Hematopoietic multipotent progenitor cell (in vitro differentiated cells): Measurements from ENCODE around the gene LMF1. TPM values are rescaled to one million over a fixed set of nuclear protein-coding genes. Genes with fewer than 3 reads are reported as not detected.

ENCODE experiments used
- DNase-seq, 3 donors: peaks; one replicate each; pipeline ENCODE4 v3.0.0-alpha.2; 2011 to 2015; ENCODE audit warnings: low read depth in 2 of 3, low spot score in 2 of 3
- total RNA-seq: library from RNA; depleted of rRNA; stranded (reverse); fragments of >200 nt; gene quantifications from one replicate; pipeline ENCODE4 v1.2.3, GENCODE V29; 2012

Gene LMF1
- total RNA-seq, 1 donor = 45.2 TPM

DNA sequence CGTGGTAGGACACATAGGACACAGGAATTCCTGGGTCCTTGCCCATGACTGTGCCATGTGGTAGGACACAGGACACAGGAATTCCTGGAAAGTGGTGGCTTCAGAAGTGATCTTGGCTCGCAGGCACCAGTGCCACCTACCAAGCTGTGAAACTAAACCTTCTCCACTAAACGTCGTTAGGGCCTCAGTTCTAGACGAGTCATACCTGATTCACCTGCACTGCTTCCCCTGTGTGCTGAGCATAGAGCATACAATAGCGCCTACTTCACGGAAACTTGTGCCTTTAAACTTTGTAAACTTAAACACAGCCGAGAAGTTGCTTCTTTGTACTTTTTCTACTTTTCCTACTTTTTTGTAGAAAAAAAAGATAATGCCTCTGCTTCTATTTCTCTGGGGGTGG lies 15.6 kb upstream of the LMF1 start:
- DNase-seq = no peak

GRCh38 chr16:985646-986400 lies 15.0 kb upstream of the LMF1 start:
- DNase-seq = no peak

GRCh38 chr16:984736-985636 lies 14.2 kb upstream of the LMF1 start:
- DNase-seq = no peak

- DNase-seq = no peak
These were observed 13.4 kb upstream of the LMF1 start for GRCh38 chr16:984121-984694.

DNA sequence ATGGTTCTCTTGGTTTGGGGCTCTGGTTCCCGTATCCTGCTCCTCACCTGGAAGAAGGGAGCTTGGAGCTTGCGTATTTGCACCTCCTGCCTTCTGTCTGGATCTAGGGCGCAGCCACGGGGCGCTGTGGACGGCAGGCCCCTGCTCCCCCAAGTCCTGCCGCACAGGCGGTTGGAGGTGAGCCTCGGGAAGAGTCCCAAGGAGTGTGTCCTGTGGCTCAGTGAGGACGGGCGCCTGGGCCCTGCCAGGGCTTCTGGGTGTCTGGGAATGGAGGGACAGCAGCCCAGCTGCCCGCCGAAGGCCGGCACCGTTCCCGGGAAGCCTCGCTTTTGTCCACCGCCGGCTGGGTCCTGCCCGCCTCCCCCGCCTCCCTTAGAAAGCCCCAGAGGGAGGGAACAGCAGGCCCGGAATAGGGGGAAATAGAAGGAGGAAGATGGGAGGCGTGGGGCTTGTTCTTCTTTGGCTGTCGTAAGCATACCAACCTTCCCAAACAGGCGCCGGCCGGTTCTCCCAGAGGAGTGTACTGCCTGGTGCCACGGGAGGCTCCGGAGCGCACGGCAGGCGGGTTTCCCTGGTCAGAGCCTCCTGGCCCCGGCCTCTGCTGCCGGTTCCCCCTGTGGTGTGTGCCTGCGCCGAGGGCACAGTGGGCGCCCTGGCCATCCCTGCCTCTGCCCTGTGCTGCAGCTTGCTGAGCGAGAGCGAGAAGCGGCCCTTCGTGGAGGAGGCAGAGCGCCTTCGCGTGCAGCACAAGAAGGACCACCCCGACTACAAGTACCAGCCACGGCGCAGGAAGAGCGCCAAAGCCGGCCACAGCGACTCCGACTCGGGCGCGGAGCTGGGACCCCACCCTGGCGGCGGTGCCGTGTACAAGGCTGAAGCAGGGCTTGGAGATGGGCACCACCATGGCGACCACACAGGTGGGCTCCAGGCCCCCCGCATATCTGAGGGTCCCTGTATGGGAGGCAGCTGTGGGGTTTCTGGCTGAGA lies 12.6 kb upstream of the LMF1 start:
- no peak for DNase-seq

- DNase-seq = no peak
These were observed 11.6 kb upstream of the LMF1 start for GRCh38 chr16:982145-983043.

DNA sequence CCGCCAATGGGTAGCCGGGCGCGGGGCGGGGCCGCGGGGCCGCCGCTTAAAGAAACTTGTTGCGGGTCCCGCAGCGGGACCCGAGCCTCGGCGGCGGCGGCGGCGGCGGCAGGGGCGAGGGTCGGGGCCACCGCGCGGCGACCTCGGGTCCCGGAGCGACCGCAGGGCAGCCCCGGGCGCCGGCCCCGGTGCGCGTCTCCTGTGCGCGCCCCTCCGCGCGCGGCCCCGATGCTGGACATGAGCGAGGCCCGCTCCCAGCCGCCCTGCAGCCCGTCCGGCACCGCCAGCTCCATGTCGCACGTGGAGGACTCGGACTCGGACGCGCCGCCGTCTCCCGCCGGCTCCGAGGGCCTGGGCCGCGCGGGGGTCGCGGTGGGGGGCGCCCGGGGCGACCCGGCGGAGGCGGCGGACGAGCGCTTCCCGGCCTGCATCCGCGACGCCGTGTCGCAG lies 10.9 kb upstream of the LMF1 start, which contains the start of gene SOX8:
Gene SOX8, plus strand, starts transcription at position 76 of the 450 bp plus-strand sequence. Its CDS starts 153 bp downstream, at position 229.
- DNase-seq = no peak

GRCh38 chr16:980595-980854 lies 9.7 kb upstream of the LMF1 start:
- DNase-seq = no peak

- no peak for DNase-seq
These were observed 9.2 kb upstream of the LMF1 start for GRCh38 chr16:979859-980594.

GRCh38 chr16:979147-979546 lies 8.4 kb upstream of the LMF1 start:
- no peak for DNase-seq

GRCh38 chr16:978403-978802 lies 7.6 kb upstream of the LMF1 start:
- DNase-seq = no peak

DNA sequence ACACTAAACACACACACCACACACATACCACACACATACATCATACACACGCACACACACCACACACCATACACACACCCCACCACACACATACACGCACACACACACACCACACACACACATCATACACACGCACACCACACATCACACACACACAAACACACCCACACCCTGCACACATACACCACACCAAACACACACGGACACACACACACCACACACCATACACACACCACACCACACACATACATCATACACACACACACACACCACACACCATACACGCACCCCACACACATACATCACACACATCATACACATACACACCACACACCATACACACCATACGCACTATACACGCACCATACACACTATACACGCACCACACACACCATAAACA lies 7.1 kb upstream of the LMF1 start:
- no peak for DNase-seq

DNA sequence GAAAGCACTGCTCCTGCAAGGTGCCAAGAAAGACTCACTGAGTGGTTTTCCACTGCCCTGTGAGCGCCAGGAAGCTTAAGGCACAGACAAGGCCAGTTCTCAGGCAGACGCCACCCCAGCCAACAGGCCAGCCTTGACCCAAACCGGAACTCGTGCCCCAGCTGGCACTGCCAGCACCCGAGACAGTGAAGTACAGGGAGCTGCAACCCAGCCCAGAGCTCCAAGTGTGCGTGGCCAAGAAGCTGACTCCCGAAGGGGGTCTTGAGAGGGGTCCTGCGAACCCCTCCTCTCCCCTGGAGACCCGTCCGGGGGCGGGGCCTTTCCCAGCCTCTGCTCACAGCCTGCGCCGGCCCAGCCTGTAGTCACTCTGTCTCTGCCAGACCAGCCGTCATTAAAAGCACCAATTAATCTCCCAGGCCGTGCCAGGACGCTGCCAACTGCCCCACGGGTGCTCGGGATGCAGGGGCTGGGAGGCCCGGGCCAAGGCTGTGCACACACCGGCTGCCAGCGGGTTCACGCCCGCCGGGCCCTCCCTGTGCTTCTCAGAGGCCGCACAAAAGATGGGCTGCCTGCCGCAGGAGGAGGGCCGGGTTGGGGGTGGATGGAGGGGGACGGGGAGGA lies 6.4 kb upstream of the LMF1 start:
- no peak for DNase-seq

DNA sequence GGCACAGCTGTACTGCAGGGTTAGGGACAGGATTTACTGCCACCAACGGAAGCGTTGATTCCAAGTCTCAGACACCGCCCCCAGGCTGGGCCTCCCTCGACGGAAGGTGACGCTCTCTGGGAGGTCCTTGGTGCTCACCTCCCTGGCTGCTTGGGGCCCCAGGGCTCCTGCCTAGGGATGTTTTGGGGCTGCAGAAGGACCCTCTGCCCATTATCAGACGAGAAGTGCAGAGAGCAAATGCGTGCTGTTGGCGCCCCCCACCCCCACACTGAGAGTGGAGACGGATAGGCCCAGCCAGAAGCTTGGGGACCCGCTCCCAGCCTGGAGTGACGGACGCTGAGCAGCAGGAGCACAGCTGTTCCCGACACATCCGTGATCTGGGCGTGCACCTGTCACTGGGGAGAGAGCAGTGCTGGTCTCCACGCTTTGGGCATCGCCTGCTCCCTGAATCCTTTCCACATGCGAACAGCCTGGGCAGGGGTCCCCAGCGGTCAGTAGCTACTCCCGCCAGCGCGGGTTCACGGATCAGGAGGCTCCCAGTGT lies 5.7 kb upstream of the LMF1 start:
- DNase-seq = peak in 1 of 3 donors; percentile 36

- no peak for DNase-seq
These were observed 4.5 kb upstream of the LMF1 start for GRCh38 chr16:975291-975690.

GRCh38 chr16:974611-975261 lies 4.0 kb upstream of the LMF1 start:
- no peak for DNase-seq

DNA sequence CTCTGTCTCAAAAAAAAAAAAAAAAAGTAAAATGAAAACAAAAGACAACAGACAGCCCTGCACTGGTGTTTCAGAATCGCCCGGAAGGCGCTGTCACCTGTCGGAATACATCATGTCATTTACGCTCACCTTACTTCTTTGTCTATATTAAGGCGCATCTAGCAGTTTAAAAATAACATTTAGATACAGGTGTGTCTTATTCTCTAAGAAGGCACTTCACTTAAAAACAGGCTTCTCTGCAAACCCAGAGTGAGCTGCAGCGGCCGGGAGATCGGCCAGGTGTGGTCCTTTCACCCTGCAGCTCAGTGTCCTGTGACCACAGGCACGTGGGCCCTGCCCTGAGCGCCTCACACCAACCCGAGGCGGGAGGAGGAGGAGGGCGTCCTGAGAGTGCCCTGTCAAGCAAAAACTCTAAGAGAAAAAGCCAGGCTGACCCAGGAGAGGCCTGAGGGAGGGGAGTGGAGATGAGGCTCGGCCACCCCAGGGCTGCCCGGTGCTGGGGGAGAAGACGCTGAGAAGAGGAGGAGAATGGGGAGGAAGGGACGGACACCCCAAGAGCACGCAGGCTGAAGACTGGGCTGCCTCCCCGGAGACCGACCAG lies 3.3 kb upstream of the LMF1 start:
- DNase-seq = no peak
